ENCODE data around the gene THOC5.

The THOC5 gene

GRCh38 chr22:29476116-29476515 is 77.4 kb downstream of the THOC5 start:
- no peak for DNase-seq (ENCODE audit: low spot score)

DNA sequence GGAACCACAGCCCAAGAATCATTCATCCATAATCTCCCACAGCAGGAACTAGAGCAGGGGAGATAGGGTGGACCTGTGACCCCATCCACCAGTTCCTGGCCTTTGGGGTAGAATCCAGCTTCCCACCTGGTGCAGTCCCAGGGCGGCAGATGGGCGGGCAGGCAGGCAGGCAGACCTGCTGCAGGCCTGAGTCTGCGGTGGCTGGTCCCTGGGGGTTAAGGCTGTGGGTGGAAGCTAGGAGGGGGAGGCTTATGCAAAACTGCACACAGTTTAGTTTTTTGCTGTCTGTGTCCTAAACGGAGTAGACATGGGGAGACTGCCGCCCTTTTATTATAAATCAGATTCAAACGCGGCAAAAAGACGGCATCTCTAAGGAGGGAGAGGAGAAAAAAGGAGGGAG is 78.0 kb downstream of the THOC5 start:
- no peak for DNase-seq (ENCODE audit: low spot score)

GRCh38 chr22:29473001-29473400 is 80.6 kb downstream of the THOC5 start:
- DNase-seq (ENCODE audit: low spot score) = no peak

DNA sequence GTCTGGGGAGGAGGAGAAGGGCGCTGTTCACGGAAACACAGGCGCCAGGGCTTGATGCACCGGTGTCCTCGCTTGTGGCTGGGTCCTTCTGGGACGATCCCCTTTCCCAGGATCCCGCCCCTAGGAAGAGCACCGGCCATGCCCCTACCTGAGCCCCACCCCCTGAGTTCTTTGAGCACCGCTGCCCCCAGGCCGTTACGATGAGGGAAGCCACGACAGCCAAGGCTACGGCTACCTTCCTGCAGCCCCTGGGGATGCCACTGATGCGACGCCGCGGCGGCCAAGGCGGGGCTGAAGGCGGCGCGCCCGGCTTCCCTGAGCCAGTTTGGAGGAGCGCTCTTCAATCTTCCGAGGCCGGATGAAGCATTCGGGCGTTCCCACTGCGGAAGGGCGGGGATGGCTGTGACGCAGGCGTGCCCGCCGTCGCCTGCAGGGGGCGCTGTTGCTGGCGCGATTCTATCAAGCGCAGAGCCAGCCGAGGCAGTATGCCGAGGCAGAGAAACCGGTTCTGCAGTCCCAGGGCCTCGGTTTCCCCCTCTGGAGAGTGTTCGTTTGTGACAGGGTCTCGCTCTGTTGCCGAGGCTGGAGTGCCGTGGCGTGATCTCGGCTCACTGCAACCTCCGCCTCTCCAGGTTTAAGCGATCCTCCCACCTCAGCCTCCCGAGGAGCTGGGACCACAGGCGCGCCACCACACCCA is 83.2 kb downstream of the THOC5 start:
- peak; percentile 31 for DNase-seq (ENCODE audit: low spot score)

GRCh38 chr22:29469755-29470154 is 83.8 kb downstream of the THOC5 start:
- DNase-seq (ENCODE audit: low spot score) = no peak

DNA sequence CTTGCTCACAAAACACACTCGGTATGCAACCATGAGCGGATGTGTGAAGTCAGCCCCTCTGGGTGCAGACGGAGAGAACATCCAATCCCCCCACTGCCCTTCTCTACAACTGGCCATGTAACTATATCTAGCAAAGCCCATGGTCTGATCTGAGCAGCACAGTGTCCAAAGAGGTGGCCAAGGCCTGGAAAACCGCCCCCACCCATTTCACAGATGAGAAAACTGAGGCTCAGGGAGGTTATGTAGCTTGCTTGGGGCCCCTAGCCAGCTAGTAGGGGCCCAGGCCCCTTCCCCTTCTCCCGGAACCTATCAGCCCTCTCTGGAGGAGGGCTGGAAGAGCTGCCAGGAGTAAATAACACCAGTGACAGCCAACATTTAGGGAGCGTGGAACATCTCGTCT is 89.0 kb downstream of the THOC5 start:
- no peak for DNase-seq (ENCODE audit: low spot score)

GRCh38 chr22:29463629-29464028 is 89.9 kb downstream of the THOC5 start:
- no peak for DNase-seq (ENCODE audit: low spot score)

DNA sequence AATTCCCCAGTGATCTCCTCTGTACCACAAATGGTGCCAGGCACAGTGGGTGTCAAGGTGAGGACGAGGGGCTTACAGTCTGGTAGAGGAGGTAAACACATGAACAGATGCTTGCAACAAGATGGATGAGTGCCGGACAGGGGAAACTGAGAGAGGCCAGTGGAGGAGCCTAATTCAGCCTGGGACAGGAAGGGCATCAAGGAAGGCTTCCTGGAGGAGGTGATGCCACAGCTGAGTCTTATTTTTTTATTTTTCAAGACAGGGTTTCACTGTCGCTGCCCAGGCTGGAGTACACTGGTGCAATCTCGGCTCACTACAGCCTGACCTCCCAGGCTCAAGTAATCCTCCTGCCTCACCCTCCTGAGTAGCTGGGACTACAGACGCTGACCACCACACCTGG is 92.3 kb downstream of the THOC5 start:
- DNase-seq (ENCODE audit: low spot score) = no peak

DNA sequence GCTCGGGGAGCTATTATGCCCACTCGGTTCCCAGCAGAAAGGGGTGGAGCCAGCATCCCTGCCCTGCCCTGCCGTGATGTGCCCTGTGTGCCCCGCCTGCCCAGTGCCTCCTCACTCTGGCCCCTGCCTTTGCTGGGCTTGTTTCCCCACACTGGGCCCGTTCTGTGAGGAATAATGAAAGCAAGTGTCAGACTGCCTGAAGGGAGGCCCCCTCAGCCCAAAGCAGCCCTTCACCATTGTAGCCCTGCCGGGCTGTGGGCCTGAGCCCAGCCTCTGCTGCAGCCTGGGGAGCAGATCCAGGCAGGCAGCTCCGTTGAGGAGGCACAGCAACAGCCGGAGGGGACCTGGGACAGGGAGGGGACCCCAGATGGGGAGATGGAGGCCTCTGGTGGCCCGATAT is 93.8 kb downstream of the THOC5 start:
- no peak for DNase-seq (ENCODE audit: low spot score)

DNA sequence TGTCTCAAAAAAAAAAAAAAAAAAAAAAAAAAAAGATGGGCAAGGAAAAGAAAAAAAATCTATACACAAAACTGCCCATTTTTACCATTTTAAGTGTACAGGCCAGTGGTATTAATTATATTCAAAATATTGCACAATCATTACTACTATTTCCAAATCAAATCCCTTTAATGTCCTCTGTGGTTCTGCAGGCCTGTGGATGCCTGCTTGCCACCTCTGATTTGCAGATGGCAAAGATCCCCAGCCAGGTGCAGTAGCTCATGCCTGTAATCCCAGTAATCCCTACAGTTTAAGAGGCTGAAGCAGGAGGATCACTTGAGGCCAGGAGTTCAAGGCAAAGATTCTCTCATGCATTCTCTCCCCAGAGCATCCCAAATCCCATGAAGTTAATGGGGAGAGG is 95.0 kb downstream of the THOC5 start:
- DNase-seq (ENCODE audit: low spot score) = no peak

GRCh38 chr22:29457730-29458129 is 95.8 kb downstream of the THOC5 start:
- DNase-seq (ENCODE audit: low spot score) = peak; percentile 78

- DNase-seq (ENCODE audit: low spot score) = no peak
Observed at GRCh38 chr22:29456211-29456671, 97.3 kb downstream of the THOC5 start.
